Measurements from ENCODE around the gene RBM47.

GRCh38 chr4:40526741-40527140 is 102.9 kb downstream of the RBM47 start:
- TF ChIP-seq POLR2A (IDR thresholded peaks at IDR 0.05; ENCODE audit: low read depth, low read length) = no peak
- no peak for TF ChIP-seq TAF1 (IDR thresholded peaks at IDR 0.05; ENCODE audit: borderline replicate concordance, low read depth, low read length)
